NCI-H774 (cell line): Measurements from ENCODE around the gene TRAF2.
"Not testable (repeated sequence)": the region's sequence is repeated elsewhere in the genome, so short reads cannot be mapped to it uniquely, and the experiment has no call there.

ENCODE experiments used
- DNase-seq: peaks from one replicate; lab custom pipeline; 2025; lab: John Stamatoyannopoulos, UW

TRAF2 gene

GRCh38 chr9:136882109-136882946 lies 4.0 kb upstream of the TRAF2 start:
- no peak for DNase-seq

DNA sequence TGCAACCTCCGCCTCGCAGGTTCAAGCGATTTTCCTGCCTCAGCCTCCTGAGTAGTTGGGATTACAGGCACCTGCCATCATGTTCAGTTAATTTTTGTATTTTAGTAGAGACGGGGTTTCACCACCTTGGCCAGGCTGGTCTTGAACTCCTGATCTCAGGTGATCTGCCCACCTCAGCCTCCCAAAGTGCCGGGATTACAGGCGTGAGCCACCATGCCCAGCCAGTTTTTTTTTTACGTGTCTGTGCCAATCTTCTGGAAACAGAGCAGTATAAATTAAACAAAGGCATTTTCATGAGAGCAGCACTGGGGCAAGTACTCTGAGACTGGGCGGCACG lies 3.4 kb upstream of the TRAF2 start:
- not testable (repeated sequence) for DNase-seq

DNA sequence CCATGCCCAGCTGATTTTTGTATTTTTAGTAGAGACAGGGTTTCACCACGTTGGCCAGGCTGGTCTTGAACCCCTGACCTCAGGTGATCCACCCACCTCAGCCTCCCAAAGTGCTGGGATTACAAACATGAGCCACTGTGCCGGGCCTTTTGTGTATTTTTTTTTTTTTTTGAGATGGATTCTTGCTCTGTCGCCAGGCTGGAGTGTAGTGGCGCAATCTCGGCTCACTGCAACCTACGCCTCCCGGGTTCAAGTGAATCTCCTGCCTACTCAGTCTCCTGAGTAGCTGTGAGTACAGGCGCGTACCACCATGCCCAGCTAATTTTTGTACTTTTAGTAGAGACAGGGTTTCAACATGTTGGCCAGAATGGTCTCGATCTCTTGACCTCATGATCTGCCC lies 2.6 kb upstream of the TRAF2 start:
- DNase-seq: not testable (repeated sequence)

DNA sequence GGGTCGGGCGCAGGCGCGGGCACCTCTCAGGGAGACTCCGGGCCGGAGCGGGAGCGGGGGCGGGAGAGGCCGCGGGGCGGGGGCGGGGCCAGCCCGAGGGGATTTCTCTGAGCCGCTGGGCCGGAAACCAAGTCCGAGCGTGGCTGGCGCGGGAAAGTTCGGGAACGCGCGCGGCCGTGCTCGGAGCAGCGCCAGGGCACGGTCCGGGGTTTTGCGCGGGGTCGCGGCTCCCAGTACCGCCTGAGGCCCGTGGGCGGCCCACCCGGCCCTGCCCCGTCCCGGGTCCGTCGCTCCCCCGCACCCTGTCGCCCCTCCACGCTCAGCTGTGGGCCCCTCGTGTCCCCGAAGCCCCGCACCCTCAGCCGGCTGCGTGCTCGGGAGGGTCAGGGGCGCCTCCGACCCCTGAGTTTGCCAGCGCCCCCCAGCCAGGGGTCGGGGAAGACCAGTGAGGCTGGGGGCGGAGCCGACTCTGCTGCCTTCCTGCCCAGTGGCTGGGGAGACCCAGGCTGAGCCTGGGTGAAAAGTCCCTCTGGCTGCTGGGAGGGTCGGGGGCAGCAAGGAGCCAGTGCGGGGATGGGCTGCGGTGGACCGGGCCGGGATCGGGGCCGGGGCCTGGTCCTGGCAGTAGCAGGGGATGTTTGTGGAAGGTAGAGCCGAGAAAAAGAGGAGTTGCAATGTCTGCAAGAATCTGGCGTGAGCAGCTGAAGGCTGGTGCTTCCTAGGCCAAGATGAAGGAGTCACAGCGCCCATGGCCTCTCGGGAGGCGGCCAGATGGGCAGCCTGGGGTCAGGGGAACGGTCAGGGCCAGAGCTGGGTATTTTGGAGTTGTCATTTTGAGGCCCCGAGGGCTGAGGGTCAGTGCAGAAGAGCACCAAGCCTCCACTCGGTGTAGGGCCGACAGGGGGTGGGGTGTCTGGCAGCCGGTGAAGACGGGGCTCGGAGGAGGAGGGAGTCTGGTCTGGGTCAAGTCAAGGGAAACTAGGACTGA lies 588 bp downstream of the TRAF2 start:
- DNase-seq: no peak

DNA sequence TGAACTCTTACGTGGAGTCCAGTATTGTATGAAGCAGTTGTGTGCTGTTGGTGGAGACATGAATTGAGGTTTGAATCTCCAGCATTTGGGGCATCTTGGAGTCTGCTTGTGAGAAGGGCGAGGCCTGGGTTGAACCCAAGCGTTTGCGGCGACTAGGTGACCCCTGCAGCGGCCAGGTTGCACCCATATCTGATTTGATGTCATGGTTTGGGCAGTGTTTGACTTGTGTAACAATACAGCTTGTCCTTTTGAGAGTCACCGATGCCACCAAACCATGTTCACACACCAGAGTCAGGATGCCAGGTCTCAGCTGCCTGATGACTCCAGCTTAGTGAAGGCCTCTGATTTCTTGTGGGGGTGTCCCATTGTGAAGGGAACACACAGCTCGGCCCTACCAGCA lies 2.1 kb downstream of the TRAF2 start:
- DNase-seq: no peak

GRCh38 chr9:136889858-136890257 lies 3.5 kb downstream of the TRAF2 start:
- no peak for DNase-seq

- no peak for DNase-seq
Measured at GRCh38 chr9:136890661-136891060, 4.3 kb downstream of the TRAF2 start.

DNA sequence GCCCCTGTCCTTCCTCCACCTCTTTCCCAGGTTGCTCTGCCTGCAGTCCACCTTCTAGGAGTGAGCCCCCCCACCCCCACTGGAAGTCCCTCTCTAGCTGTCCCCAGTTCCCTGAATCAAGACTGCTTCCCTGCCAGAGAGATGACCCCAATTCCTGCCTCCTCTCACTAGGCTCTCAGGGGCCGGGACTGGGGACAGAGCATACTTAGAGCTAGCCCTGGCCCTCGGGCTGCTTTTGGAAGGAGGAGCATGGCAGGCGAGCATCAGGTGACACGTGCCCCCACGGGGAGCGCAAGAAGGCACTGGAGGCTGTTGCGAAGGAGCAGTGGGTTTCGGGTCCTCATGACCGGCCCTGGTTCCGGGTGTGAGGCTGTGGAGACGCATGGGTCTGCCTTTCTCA lies 9.7 kb downstream of the TRAF2 start:
- no peak for DNase-seq

DNA sequence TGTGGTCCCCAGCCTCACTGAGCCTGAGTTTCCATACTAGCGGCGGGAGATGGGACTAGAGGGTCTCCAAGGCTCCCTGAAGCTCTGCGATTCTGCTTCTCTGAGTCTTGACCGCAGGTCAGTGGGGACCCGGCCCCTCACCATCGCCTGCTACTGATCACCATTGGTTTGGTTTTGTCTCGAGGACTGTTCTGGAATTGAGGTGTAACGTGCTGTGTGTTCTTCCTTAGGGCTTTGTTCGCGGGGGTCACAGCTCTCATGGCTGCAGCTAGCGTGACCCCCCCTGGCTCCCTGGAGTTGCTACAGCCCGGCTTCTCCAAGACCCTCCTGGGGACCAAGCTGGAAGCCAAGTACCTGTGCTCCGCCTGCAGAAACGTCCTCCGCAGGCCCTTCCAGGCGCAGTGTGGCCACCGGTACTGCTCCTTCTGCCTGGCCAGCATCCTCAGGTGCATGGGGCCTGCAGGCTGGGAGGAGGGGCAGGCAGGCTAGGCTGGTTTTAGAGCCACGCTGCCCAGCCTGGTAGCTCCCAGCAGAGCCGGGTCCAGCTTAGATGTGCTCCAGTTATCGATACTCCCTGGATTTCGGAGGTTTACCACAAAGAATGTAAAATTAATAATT lies 12.3 kb downstream of the TRAF2 start:
- no peak for DNase-seq

DNA sequence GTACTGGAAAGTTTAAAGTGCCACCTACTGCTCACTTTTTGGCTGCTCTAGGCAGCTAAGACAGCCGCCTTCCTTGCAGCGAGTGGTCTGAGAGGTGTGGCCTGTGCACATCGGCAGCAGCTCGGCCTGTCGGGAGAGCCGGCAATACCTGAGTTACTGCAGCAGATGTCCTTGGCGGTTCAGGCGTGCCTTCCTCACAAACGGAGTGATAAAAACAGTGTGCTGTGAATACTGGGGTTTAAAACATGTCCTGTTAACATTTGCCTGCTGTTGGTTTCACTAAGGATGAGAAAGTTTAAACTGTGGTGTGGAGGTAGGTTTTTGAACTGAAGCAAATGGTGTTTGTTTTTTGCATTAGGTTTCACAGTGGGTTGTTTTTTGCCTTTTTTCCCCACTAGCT lies 12.9 kb downstream of the TRAF2 start:
- DNase-seq: no peak

DNA sequence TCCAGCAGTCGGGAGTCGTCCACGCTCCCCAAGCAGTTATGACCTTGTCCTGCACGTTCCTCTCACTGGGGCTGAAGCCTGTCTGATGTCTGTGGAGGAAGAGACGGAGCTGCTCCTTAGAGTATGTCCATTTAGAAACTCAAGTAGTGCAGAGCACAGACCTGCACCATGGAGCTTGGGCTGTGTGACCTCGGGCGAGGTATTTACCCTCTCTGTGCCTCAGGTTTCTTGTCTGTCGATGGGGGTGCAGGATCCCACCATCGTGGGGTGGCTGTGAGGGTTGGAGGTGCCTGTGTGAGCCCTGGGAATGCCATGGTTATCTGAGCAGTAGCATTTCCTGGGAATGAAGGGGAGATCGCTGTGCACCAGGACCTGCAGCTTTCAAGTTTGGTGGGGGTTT lies 14.2 kb downstream of the TRAF2 start:
- DNase-seq: no peak

- DNase-seq: no peak
Measured at GRCh38 chr9:136900988-136901515, 14.7 kb downstream of the TRAF2 start.

GRCh38 chr9:136901516-136902258 lies 15.4 kb downstream of the TRAF2 start:
- no peak for DNase-seq

DNA sequence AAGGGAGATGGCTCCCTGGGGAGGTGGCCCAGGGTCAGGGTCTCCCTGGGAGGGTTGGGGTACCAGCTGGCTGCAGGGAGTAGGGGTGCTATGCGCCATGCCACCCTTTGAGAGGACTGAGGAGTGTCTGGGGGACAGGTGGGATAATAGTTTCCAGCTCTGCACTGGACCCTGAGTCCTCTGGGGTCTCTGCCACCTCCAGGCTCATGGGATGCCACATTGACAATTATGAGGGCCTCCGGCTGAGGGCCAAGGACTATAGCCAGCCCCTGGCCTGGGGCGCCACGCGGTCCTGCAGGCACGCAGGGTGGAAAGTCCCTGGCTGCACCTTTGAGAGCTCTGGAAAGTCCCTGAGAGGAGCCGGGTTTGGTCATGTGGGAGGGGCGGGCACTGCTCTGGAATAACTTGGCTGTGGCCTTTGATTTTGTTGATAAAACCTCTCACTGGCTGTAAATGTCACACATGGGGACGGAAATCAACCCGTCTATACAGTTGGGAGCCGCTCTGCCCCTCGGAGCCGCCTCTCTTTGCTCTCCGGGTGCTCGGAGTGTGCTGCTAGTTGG lies 16.0 kb downstream of the TRAF2 start:
- no peak for DNase-seq

DNA sequence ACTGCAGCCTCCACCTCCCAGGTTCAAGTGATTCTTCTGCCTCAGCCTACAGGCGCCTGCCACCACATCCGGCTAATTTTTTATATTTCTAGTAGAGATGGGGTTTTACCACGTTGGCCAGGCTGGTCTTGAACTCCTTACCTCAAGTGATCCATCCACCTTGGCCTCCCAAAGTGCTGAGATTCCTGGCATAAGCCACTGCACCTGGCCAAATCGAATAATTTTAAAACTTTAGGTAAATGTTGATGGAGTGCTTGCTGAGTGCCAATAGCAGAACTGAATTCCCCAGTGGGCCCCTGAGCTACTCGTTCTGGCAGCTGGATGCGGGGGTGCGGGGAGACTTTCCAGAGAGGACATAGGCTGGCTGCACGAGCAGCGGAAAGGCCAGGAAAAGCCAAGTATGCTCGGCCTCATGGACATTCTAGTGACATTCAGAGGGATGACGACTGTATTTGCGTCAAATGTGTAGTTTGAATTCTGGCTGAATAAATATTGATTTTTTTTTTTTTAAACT lies 16.8 kb downstream of the TRAF2 start:
- DNase-seq: peak; percentile 33

DNA sequence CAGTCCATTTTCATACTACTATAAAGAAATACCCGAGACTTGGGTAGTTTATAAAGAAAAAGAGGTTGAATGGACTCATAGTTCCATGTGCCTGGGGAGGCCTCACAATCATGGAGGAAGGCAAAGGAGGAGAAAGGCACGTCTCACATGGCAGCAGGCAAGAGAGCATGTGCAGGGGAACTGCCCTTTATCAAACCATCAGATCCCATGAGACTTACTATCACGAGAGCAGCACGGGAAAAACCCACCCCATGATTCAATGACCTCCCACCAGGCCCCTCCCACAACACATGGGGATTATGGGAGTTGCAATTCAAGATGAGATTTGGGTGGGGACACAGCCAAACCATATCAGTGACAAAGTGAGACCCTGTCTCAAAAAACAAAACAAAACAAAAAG lies 19.9 kb downstream of the TRAF2 start:
- DNase-seq: no peak

GRCh38 chr9:136907011-136907914 lies 20.9 kb downstream of the TRAF2 start:
- DNase-seq: no peak

DNA sequence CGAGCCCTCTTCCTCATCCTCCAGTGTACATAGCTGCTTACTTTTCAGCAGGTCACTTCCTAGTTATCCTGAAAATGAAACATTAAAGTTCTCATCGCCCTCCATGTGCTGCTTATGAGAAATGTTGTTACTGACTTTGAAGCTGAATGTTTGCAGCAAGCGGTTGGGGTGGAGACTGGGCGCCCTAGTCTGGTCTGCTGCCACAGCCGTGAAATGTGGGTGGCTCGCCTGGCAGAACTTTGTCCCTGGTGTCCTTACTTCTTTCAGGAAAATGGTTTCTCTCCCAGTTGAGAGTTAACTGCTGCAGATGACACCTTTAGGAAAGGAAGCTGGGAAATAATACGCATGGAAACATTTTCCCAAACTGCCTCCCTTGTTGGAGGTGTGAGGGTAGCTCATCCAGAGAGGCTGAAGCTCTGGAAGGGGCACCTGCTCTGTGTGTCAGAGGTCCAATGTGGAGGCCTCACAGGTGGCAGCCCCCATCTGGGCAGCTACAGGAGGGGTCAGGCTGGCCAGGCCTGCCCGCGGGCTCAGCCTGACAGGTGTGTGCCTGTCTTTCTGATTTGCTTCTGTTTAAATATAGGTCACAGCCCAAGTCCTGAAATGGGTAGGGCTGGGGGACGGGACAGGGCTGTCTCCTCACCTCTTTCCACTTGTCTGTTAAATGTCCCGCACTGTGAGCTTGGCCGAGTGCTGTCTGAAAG lies 24.0 kb downstream of the TRAF2 start:
- DNase-seq: no peak

GRCh38 chr9:136910901-136911245 lies 24.6 kb downstream of the TRAF2 start:
- DNase-seq: no peak
